ENCODE measurements around the gene TRPV5.

The TRPV5 gene

DNA sequence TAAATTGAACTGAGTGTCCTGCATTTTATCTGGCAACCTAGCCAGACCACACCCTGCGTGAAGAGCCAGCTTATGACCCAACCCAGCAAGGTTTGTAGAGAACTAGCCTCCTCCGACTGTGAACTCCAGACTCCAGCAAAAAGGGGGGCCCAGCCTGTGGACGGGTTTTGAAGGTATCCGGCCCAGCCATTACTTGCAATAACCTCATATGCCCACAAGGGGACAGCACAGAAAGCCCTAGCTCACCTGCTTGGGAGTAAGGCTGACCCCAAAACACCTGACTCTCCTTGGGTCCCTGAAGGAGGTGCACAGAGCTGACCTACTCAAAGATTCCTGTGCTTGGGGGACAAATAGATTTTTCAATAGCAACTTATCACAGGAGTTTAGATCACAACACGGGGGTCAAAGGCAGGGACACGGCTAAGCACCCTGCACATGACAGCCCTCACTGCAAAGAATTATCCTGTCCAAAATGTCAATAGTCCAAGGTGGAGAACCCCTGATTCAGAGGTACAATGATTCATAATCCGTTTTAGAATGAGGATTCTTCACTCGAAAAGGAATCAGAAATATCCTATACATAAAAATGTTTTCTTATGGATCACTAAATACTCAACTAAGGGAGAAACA, 52.6 kb downstream of the TRPV5 start:
- no peak overlapping the region for H3K4me3 ChIP-seq (replicated peaks; ENCODE audit: low read depth, low read length)
- TF ChIP-seq, protein P1, sequence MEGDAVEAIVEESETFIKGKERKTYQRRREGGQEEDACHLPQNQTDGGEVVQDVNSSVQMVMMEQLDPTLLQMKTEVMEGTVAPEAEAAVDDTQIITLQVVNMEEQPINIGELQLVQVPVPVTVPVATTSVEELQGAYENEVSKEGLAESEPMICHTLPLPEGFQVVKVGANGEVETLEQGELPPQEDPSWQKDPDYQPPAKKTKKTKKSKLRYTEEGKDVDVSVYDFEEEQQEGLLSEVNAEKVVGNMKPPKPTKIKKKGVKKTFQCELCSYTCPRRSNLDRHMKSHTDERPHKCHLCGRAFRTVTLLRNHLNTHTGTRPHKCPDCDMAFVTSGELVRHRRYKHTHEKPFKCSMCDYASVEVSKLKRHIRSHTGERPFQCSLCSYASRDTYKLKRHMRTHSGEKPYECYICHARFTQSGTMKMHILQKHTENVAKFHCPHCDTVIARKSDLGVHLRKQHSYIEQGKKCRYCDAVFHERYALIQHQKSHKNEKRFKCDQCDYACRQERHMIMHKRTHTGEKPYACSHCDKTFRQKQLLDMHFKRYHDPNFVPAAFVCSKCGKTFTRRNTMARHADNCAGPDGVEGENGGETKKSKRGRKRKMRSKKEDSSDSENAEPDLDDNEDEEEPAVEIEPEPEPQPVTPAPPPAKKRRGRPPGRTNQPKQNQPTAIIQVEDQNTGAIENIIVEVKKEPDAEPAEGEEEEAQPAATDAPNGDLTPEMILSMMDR (IDR thresholded peaks at IDR 0.05; ENCODE audit: low read length, missing control alignments) = peak; percentile 88
- peak; percentile 42 for DNase-seq (ENCODE audit: low read depth)

DNA sequence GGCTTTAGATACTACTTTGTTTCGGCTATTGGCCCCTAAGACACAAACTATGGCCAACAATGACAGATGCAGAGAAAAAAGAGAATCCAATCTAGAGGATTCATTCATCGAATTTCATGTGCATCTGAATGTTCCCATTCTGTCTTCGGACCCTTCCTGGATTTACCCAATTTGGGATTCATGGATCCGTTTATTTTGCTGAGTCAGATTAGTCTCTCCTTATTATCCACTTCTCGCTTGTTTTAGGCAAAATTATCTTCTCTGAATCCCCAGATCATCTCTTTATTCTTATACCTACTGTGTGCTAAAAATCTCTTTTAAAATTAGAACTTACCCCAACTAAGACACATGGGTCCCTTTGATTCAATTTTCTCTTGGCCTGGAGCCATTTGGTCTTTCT, 54.5 kb downstream of the TRPV5 start:
- DNase-seq (ENCODE audit: low read depth) = no peak
- no peak overlapping the region for H3K4me3 ChIP-seq (replicated peaks; ENCODE audit: low read depth, low read length)
- TF ChIP-seq, protein P1 (IDR thresholded peaks at IDR 0.05; ENCODE audit: low read length, missing control alignments) = no peak

DNA sequence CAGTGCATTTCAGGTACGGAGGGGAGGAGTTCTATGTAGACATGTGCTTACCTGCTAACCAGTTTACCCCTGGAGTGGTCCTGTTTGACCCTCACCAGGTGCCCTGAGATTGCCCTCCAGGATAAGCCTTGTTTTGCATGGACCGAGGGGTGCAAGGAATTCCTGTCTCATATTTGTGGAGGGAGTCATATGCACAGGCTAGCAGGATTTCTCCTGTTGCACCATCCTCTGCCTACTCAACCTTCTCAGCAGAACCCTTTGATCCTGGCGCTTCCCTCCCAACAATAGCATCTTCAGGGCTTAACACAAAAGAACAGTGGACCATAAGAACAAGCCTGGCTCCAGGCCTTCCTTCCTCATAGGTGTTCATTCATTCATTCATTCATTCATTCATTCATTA, 55.2 kb downstream of the TRPV5 start:
- TF ChIP-seq, protein P1 (IDR thresholded peaks at IDR 0.05; ENCODE audit: low read length, missing control alignments) = no peak
- no peak overlapping the region for H3K4me3 ChIP-seq (replicated peaks; ENCODE audit: low read depth, low read length)
- no peak for DNase-seq (ENCODE audit: low read depth)

DNA sequence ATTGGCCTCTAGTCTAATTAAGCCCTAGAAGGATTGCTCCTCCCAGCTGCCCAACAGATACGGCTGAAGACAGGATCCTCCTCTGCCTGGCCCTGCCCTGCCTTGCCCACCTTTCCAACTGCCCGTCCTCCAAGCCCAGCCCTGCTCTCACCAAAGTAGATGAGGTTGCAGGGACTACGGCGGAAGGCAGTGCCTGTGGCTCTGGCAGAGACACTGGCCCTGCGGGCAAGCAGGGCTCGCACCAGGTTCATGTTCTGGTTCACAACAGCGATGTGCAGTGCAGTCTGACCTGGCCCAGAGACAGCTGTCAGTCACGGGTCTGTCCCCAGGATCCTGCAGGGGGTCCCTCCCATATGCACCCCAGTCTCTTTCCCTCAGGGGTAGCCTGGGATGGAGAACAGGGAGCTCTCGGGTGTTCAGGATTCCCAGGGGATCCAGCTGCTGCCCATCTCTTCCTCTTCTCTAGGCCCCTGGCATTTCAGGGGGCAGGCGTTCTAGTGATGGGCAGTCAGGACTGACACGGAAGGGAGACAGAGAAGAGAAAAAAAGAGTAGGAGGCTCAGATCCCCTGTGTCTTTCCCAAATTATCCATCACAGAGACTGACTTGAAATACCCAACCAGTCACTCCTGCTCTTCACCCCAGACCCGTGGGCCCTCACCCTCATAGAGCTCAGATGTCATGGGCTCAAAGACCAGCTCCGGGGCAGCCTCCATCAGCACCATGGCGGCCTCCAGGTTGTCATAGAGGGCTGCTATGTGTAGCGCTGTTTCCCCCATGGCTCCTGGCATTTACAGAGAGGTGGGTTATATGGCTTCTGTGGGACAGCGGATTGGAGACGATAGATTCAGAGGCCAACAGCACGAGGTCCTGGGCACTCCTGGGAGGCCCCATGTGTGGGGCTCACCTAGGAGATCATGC, 56.3 kb downstream of the TRPV5 start:
- no peak overlapping the region for H3K4me3 ChIP-seq (replicated peaks; ENCODE audit: low read depth, low read length)
- TF ChIP-seq, protein P1 (IDR thresholded peaks at IDR 0.05; ENCODE audit: low read length, missing control alignments) = no peak
- DNase-seq (ENCODE audit: low read depth) = no peak

DNA sequence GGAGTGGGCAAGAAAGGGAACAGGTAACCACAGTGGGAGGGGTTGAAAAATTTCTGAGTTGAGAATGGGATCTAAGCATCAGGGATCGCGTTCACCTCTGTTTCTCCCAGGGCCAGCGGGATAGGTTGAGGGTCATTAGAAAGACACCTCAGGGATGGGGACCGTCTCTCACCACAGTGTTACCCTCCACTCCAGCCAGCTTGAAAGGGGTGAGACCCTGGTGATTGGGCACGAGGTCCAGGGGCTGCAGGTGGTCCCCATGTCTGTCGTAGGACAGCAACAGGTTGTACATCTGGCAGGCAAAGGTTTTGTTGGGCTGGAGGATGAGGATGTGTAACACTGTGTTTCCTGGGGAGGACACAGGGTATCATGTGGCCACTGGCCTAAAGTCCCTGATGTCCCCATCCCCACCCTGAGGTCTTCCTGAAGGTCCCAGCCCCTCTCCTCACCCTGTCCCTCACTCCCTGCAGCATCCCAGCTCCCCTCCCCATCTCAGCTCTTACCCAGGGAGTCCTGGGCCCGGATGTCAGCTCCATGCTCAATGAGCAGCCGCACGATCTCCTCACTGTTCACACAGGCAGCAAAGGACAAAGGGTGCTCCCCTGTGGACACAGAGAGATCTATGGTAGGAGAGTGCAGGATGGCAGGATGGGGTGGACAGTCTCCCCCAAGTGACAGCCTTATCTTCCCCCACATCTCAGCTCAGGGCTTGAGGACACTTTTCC, 57.1 kb downstream of the TRPV5 start:
- TF ChIP-seq, protein P1 (IDR thresholded peaks at IDR 0.05; ENCODE audit: low read length, missing control alignments) = no peak
- no peak overlapping the region for H3K4me3 ChIP-seq (replicated peaks; ENCODE audit: low read depth, low read length)
- DNase-seq (ENCODE audit: low read depth) = no peak

DNA sequence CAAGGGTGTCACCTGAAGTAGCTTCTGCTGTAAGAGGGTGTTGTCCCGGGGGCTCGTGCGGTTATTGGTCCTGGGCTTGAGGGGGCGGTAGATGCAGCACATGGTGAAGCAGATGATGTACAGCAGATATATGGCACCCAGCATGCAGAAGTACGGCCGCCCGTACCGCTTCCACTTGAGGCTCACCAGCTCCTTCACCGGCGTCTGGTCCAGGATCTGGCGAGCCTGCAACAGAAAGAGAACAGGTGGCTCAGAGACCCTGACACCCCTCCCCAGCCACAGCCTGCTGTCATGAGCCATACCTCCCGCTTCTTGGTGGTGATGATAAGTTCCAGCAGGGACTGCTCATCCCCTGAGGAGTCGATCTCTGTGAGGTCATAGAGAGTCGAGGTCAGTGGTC, 58.1 kb downstream of the TRPV5 start:
- TF ChIP-seq, protein P1 (IDR thresholded peaks at IDR 0.05; ENCODE audit: low read length, missing control alignments) = no peak
- H3K4me3 ChIP-seq (replicated peaks; ENCODE audit: low read depth, low read length) = no peak overlapping the region
- no peak for DNase-seq (ENCODE audit: low read depth)
